GM12801 (cell line): Measurements from ENCODE around the gene CACNA2D2.

Experiments used
- CTCF ChIP-seq: IDR thresholded peaks from one replicate; pipeline ENCODE4 v1.5.1; 2011; ENCODE audit warnings: control low read depth; ENCODE audit not compliant: insufficient read length; ENCODE audit errors: extremely low read depth

Gene CACNA2D2

GRCh38 chr3:50337175-50337861 lies 166.1 kb downstream of the CACNA2D2 start:
- no peak for TF ChIP-seq CTCF

GRCh38 chr3:50336452-50337174 lies 166.8 kb downstream of the CACNA2D2 start:
- TF ChIP-seq CTCF: no peak

GRCh38 chr3:50334339-50335075 lies 168.9 kb downstream of the CACNA2D2 start:
- no peak for TF ChIP-seq CTCF

GRCh38 chr3:50333744-50334328 lies 169.6 kb downstream of the CACNA2D2 start:
- TF ChIP-seq CTCF: no peak

GRCh38 chr3:50331364-50331907 lies 172.0 kb downstream of the CACNA2D2 start:
- TF ChIP-seq CTCF: no peak

GRCh38 chr3:50330330-50330729 lies 173.1 kb downstream of the CACNA2D2 start:
- TF ChIP-seq CTCF: no peak
